PC-3 (cell line): ENCODE measurements around the gene SLC7A6.

ENCODE experiments used
- EZH2 ChIP-seq: fragments of 300-600 bp; sonication (generic); IDR thresholded peaks from one replicate; pipeline ENCODE4 v1.6.1; 2017; ENCODE audit warnings: antibody characterized with exemption, mild to moderate bottlenecking, low read length; ENCODE audit not compliant: unreplicated experiment
- EZH2phosphoT487 ChIP-seq: fragments of 300-600 bp; sonication (generic); IDR thresholded peaks from 2 replicates; pipeline ENCODE4 v1.6.1; 2018; ENCODE audit warnings: mild to moderate bottlenecking, antibody characterized with exemption, low read length, borderline replicate concordance
- TF ChIP-seq, protein P1 (sequence below): fragments of 300-600 bp; sonication (generic); conservative IDR thresholded peaks from 2 replicates; pipeline ENCODE4 v1.5.1; 2017; ENCODE audit warnings: antibody characterized with exemption, low read depth, mild to moderate bottlenecking, low read length

DNA sequence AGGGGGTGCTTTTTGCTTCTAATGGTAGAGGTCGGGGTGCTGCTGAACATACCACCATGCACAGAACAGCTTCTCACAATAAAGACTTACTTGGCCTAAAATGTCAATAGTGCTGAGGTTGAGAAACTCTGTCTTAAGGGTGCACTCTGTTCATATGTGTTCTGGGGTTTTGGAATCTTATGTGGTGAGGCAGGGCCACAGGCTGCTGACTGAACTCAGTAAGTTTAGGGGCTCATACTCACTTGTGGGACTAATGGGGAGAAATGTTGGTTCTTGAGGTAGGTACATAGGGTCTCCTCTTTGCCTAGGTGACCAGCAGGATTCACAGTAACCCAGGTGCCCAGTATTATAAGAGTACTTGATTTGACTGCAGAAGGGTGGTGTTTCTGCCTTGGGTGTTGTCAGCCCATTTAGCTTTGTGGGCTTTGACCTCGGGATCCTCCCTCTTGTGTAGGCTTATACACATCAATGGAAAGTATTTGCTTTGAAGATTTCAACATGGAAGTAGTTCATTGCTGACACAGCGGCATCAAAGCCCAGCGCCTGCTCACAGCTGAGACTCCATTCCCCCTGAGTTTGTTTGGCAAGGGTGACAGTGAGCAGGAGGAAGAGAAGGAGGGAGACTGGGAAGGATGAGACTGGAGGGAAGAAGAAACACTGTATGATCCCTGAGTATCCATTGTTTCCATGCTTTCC lies 17.2 kb downstream of the SLC7A6 start:
- TF ChIP-seq, protein P1, sequence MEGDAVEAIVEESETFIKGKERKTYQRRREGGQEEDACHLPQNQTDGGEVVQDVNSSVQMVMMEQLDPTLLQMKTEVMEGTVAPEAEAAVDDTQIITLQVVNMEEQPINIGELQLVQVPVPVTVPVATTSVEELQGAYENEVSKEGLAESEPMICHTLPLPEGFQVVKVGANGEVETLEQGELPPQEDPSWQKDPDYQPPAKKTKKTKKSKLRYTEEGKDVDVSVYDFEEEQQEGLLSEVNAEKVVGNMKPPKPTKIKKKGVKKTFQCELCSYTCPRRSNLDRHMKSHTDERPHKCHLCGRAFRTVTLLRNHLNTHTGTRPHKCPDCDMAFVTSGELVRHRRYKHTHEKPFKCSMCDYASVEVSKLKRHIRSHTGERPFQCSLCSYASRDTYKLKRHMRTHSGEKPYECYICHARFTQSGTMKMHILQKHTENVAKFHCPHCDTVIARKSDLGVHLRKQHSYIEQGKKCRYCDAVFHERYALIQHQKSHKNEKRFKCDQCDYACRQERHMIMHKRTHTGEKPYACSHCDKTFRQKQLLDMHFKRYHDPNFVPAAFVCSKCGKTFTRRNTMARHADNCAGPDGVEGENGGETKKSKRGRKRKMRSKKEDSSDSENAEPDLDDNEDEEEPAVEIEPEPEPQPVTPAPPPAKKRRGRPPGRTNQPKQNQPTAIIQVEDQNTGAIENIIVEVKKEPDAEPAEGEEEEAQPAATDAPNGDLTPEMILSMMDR, result no peak
- TF ChIP-seq EZH2, result no peak
- no peak for TF ChIP-seq EZH2phosphoT487
